GM12878 (cell line): Measurements from ENCODE around the gene PRKCZ. TPM values are rescaled to one million over a fixed set of nuclear protein-coding genes. Genes with fewer than 3 reads are reported as not detected.

Source experiments
- ATAC-seq: fragments of 200-7000 bp; cut with Tn5 transposase; 3 replicates; pipeline ENCODE4 v1.9.1; 2020; ENCODE audit warnings: mild to moderate bottlenecking, moderate library complexity
- BruUV-seq: library from RNA; stranded (reverse); fragments of 400-500 nt; replicated peaks from 2 replicates; lab custom pipeline; 2021; lab: Mats Ljungman, UMichigan
- CTCF ChIA-PET: fragments of 300-600 bp; sonication (Branson Sonifier 250); formaldehyde crosslinking; extraction: SDS; loops from one replicate; lab custom pipeline; 2021; ENCODE audit warnings: inconsistent platforms; lab: Yijun Ruan, JAX
- POLR2A ChIA-PET: fragments of 350-600 bp; formaldehyde crosslinking; extraction: SDS; loops from one replicate; lab custom pipeline; 2021; ENCODE audit warnings: inconsistent platforms; lab: Charles Lee
- RAD21 ChIA-PET: fragments of 300-600 bp; sonication (Branson Sonifier 250); formaldehyde crosslinking; loops from one replicate; lab custom pipeline; 2023; ENCODE audit warnings: antibody characterized with exemption; ENCODE audit not compliant: unreplicated experiment; lab: Charles Lee
- SMC1A ChIA-PET: fragments of 300-600 bp; sonication (Branson Sonifier 250); formaldehyde crosslinking; loops from one replicate; lab custom pipeline; 2023; ENCODE audit not compliant: unreplicated experiment, uncharacterized antibody; lab: Charles Lee
- DNase-seq: peaks from one replicate; pipeline ENCODE4 v3.0.0-alpha.2; 2011; ENCODE audit warnings: low read depth, low spot score
- FAIRE-seq: peaks from 3 replicates; lab custom pipeline; 2011; peaks lifted over from hg19 to GRCh38; lab: Jason Lieb, UNC
- H2AFZ ChIP-seq: 2 replicates; pipeline ENCODE4 v1.6.0; 2011; ENCODE audit warnings: low read depth, low read length, control low read depth; ENCODE audit not compliant: control insufficient read depth
- H3K27ac ChIP-seq: 2 replicates; pipeline ENCODE4 v1.5.1; 2011; ENCODE audit warnings: control low read depth; ENCODE audit not compliant: control insufficient read depth, insufficient read depth
- H3K27me3 ChIP-seq, 2 experiments: replicated peaks in 1 of 2; 2 replicates each; pipeline versions ENCODE4 v1.6.0 to v1.6.1; 2011; ENCODE audit warnings: low read length in 1 of 2; ENCODE audit not compliant: control insufficient read depth in 2 of 2, insufficient read depth in 2 of 2
- H3K36me3 ChIP-seq, 2 experiments: 2 replicates each; pipeline ENCODE4 v1.5.1; 2011; ENCODE audit warnings: low read length in 1 of 2; ENCODE audit not compliant: control insufficient read depth in 2 of 2, insufficient read depth in 2 of 2
- H3K4me1 ChIP-seq: 2 replicates; pipeline ENCODE4 v1.6.1; 2011; ENCODE audit warnings: mild to moderate bottlenecking, low read length, moderate library complexity, mixed read lengths; ENCODE audit not compliant: control insufficient read depth, insufficient read depth
- H3K4me2 ChIP-seq: 2 replicates; pipeline ENCODE4 v1.6.0; 2011; ENCODE audit warnings: control low read depth; ENCODE audit not compliant: control insufficient read depth, insufficient read depth
- H3K4me3 ChIP-seq: fragments of 200-600 bp; sonication (generic); 2 replicates; pipeline ENCODE4 v1.5.1; 2016
- H3K79me2 ChIP-seq: 2 replicates; pipeline ENCODE4 v1.6.0; 2011; ENCODE audit warnings: low read length; ENCODE audit not compliant: control insufficient read depth, insufficient read depth
- H3K9ac ChIP-seq: 2 replicates; pipeline ENCODE4 v1.8.0; 2011; ENCODE audit warnings: low read length, control low read depth, mixed read lengths; ENCODE audit not compliant: control insufficient read depth, insufficient read depth
- H3K9me3 ChIP-seq: replicated peaks from 3 replicates; pipeline ENCODE4 v1.5.1; 2011; ENCODE audit warnings: mild to moderate bottlenecking, low read length; ENCODE audit not compliant: control insufficient read depth, insufficient read depth
- H4K20me1 ChIP-seq: 2 replicates; pipeline ENCODE4 v1.6.0; 2011; ENCODE audit not compliant: control insufficient read depth, insufficient read depth
- DPF2 ChIP-seq: fragments of 450-650 bp; IDR thresholded peaks from 2 replicates; pipeline ENCODE4 v1.6.1; 2017; ENCODE audit warnings: mild to moderate bottlenecking
- MEF2B ChIP-seq: fragments of 450-650 bp; IDR thresholded peaks from 2 replicates; pipeline ENCODE4 v1.6.1; 2018; ENCODE audit warnings: mild to moderate bottlenecking, moderate library complexity; ENCODE audit not compliant: partially characterized antibody, poor library complexity, severe bottlenecking
- MTA2 ChIP-seq: fragments of 450-650 bp; IDR thresholded peaks from 2 replicates; pipeline ENCODE4 v1.6.1; 2016; ENCODE audit warnings: low read depth, mild to moderate bottlenecking, moderate library complexity
- NBN ChIP-seq: fragments of 450-650 bp; IDR thresholded peaks from 2 replicates; pipeline ENCODE4 v1.6.1; 2016
- NFXL1 ChIP-seq: fragments of 450-650 bp; IDR thresholded peaks from 2 replicates; pipeline ENCODE4 v1.6.1; 2017; ENCODE audit warnings: antibody characterized with exemption, mild to moderate bottlenecking, borderline replicate concordance
- NFYA ChIP-seq: IDR thresholded peaks from 2 replicates; pipeline ENCODE4 v1.6.1; 2011; ENCODE audit warnings: low read depth, mild to moderate bottlenecking, low read length, improper control_type of control experiment, borderline replicate concordance
- RAD51 ChIP-seq: fragments of 450-650 bp; IDR thresholded peaks from 2 replicates; pipeline ENCODE4 v1.6.1; 2016; ENCODE audit warnings: moderate library complexity, mild to moderate bottlenecking, inconsistent platforms
- SMC3 ChIP-seq: IDR thresholded peaks from 2 replicates; pipeline ENCODE4 v1.6.1; 2011; ENCODE audit warnings: low read length, improper control_type of control experiment, borderline replicate concordance
- SUPT20H ChIP-seq: IDR thresholded peaks from 2 replicates; pipeline ENCODE4 v1.6.1; 2011; ENCODE audit warnings: low read depth, mild to moderate bottlenecking, low read length, moderate library complexity, borderline replicate concordance; ENCODE audit not compliant: control insufficient read depth
- ZNF217 ChIP-seq: fragments of 450-650 bp; IDR thresholded peaks from 2 replicates; pipeline ENCODE4 v1.6.1; 2017; ENCODE audit warnings: antibody characterized with exemption, mild to moderate bottlenecking
- WGBS: methylation state at CpG from one replicate; pipeline ENCODE4 v1.1.6; 2016; ENCODE audit warnings: low lambda C conversion rate; ENCODE audit not compliant: insufficient replicate concordance, insufficient coverage; ENCODE audit errors: missing lambda C conversion rate; 5-methylcytosine and 5-hydroxymethylcytosine counted together
- in situ Hi-C: fragments of 300-500 bp; cut with MboI; formaldehyde crosslinking; loops from 9 replicates; pipeline ENCODE4 v1.14.3; 2018; ENCODE audit warnings: mixed read lengths
- intact Hi-C: fragments of 100-400 bp; cut with micrococcal nuclease; formaldehyde crosslinking; loops from one replicate; pipeline ENCODE4 v1.14.2; 2022; ENCODE audit not compliant: unreplicated experiment
- polyA plus RNA-seq, 11 experiments: library from polyadenylated mRNA; depleted of rRNA in 4 of 11; unstranded in 6 of 11; stranded (reverse) in 5 of 11; fragments of >200 nt; fragmentation: Nextera tagmentation in 4 of 11; fragmentation: Illumina TruSeq in 1 of 11; extraction: Ambion mirVana in 4 of 11; extraction: Trizol in 1 of 11; gene quantifications; 1 replicate in 1 of 11; 2 replicates in 10 of 11; pipeline versions ENCODE4 v1.2.1 to v1.2.3, GENCODE V29; 2011 to 2016; ENCODE audit warnings: inconsistent platforms in 2 of 11, missing spikeins in 2 of 11, low read depth in 1 of 11
- total RNA-seq, 4 experiments: library from RNA; depleted of rRNA in 3 of 4; stranded (reverse); fragments of >200 nt in 3 of 4; fragmentation: Illumina TruSeq in 1 of 4; extraction: Trizol in 1 of 4; gene quantifications; 2 replicates each; pipeline versions ENCODE4 v1.2.1 to v1.2.3, GENCODE V29; 2013 to 2021
- TF ChIP-seq, protein P1 (sequence below): fragments of 450-650 bp; IDR thresholded peaks from 2 replicates; pipeline ENCODE4 v1.6.1; 2017; ENCODE audit warnings: antibody characterized with exemption, mild to moderate bottlenecking, moderate library complexity
- TF ChIP-seq, protein P2 (sequence below): fragments of 450-650 bp; formaldehyde crosslinking; IDR thresholded peaks from 2 replicates; pipeline ENCODE4 v1.4.0; 2020; ENCODE audit warnings: mild to moderate bottlenecking, moderate library complexity

Gene PRKCZ
- total and polyA plus RNA-seq, 10 of the 15 experiments (the other 5 are each of a cell fraction or from before 2014, with no cell fraction given): 0.05 to 1.9 (median 0.64) TPM; not detected in 1

DNA sequence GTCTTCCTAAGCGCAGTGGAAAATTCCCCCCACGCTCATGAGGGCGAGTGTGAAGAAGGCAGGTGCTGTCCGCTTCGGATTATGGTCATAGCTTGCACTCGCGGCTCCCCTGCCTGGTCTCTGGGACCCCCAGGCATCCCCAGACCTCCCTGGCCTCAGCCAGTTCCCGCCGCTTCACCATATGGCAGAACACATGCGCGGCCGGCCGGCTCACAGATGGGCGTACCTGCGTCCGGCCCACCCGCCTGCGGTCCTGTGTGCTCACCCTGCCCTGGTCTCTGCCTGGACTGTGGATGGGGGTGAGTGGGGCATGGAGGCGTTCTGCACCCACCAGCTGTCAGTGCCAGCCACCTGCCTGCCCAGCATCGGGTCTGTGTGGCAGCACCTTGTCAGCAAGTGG, 34.1 kb downstream of the PRKCZ start:
- Histone ChIP-seq H3K36me3 (no peaks in the 10 kb centered on the region), H3K27me3 (no peaks in the 10 kb centered on the region), H3K4me2 (no peak overlapping the region), H3K9me3 (peaks cover 4% of the 10 kb centered on the region; the same call in 1 of the 3 replicates), H3K9ac (no peak overlapping the region), H4K20me1 (no peaks in the 10 kb centered on the region), H3K4me3 (no peak overlapping the region), H3K79me2 (no peaks in the 10 kb centered on the region), H3K27ac (no peak overlapping the region), H3K4me1 (no peaks in the 10 kb centered on the region), H2AFZ (no peak overlapping the region)
- intact Hi-C loops (no loop called here), in situ Hi-C loops (no loop called here)
- ChIA-PET SMC1A (no interaction called here), POLR2A (no interaction called here), CTCF (no interaction called here), RAD21 (no interaction called here)
- WGBS: 91% methylated on average over 18 of the region's 20 CpGs
- BruUV-seq: no TSS peak
- ATAC-seq: no peak
- TF ChIP-seq SMC3: no peak
- TF ChIP-seq ZNF217: no peak
- TF ChIP-seq MTA2: no peak
- FAIRE-seq: no peak
- DNase-seq: no peak

DNA sequence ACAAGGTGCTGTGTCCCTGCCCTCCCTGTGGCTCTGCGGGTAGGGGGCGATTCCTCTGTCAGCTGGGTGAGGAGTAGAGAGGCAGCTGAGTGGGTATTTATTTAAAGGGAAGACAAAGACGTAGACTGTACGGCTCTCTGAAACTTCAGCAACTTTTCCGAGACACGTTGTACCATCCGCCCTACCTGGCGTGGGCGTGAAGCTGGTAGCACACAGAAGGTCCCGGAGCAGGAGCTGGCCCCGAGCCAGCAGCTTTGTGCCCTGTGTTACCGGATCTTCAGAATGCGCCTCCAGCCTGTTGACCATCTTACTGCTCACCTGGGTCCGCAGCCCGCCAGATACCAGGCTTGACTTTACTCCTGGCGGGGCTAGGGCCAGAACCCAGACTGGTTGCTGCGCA, 34.9 kb downstream of the PRKCZ start:
- ATAC-seq (no peak), FAIRE-seq (no peak), DNase-seq (no peak)
- Histone ChIP-seq H3K4me1 (no peaks in the 10 kb centered on the region), H3K9me3 (no peaks in the 10 kb centered on the region; the same call in 2 of the 3 replicates), H4K20me1 (no peaks in the 10 kb centered on the region), H3K9ac (no peak overlapping the region), H3K79me2 (no peaks in the 10 kb centered on the region), H3K4me2 (no peak overlapping the region), H2AFZ (no peak overlapping the region), H3K4me3 (no peak overlapping the region), H3K27ac (no peak overlapping the region), H3K36me3 (no peaks in the 10 kb centered on the region), H3K27me3 (no peaks in the 10 kb centered on the region)
- intact Hi-C loops (no loop called here), in situ Hi-C loops (no loop called here)
- WGBS: 88% methylated on average over 16 of the region's 17 CpGs
- RAD21 ChIA-PET: no interaction called here
- no TSS peak for BruUV-seq
- POLR2A ChIA-PET: no interaction called here
- CTCF ChIA-PET: no interaction called here
- SMC1A ChIA-PET: no interaction called here
- TF ChIP-seq NFYA (no peak), NFXL1 (no peak), NBN (no peak), MEF2B (no peak), RAD51 (no peak), DPF2 (no peak), SUPT20H (no peak)
- TF ChIP-seq, protein P1, sequence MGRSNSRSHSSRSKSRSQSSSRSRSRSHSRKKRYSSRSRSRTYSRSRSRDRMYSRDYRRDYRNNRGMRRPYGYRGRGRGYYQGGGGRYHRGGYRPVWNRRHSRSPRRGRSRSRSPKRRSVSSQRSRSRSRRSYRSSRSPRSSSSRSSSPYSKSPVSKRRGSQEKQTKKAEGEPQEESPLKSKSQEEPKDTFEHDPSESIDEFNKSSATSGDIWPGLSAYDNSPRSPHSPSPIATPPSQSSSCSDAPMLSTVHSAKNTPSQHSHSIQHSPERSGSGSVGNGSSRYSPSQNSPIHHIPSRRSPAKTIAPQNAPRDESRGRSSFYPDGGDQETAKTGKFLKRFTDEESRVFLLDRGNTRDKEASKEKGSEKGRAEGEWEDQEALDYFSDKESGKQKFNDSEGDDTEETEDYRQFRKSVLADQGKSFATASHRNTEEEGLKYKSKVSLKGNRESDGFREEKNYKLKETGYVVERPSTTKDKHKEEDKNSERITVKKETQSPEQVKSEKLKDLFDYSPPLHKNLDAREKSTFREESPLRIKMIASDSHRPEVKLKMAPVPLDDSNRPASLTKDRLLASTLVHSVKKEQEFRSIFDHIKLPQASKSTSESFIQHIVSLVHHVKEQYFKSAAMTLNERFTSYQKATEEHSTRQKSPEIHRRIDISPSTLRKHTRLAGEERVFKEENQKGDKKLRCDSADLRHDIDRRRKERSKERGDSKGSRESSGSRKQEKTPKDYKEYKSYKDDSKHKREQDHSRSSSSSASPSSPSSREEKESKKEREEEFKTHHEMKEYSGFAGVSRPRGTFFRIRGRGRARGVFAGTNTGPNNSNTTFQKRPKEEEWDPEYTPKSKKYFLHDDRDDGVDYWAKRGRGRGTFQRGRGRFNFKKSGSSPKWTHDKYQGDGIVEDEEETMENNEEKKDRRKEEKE: no peak
- TF ChIP-seq, protein P2, sequence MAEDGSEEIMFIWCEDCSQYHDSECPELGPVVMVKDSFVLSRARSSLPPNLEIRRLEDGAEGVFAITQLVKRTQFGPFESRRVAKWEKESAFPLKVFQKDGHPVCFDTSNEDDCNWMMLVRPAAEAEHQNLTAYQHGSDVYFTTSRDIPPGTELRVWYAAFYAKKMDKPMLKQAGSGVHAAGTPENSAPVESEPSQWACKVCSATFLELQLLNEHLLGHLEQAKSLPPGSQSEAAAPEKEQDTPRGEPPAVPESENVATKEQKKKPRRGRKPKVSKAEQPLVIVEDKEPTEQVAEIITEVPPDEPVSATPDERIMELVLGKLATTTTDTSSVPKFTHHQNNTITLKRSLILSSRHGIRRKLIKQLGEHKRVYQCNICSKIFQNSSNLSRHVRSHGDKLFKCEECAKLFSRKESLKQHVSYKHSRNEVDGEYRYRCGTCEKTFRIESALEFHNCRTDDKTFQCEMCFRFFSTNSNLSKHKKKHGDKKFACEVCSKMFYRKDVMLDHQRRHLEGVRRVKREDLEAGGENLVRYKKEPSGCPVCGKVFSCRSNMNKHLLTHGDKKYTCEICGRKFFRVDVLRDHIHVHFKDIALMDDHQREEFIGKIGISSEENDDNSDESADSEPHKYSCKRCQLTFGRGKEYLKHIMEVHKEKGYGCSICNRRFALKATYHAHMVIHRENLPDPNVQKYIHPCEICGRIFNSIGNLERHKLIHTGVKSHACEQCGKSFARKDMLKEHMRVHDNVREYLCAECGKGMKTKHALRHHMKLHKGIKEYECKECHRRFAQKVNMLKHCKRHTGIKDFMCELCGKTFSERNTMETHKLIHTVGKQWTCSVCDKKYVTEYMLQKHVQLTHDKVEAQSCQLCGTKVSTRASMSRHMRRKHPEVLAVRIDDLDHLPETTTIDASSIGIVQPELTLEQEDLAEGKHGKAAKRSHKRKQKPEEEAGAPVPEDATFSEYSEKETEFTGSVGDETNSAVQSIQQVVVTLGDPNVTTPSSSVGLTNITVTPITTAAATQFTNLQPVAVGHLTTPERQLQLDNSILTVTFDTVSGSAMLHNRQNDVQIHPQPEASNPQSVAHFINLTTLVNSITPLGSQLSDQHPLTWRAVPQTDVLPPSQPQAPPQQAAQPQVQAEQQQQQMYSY: no peak
